Endothelial cell (in vitro differentiated cells): ENCODE data around the gene CHAT. TPM values are rescaled to one million over a fixed set of nuclear protein-coding genes. Genes with fewer than 3 reads are reported as not detected.
A peak's percentile ranks its signal among the peaks of the same experiment; 100 is the strongest.

Source experiments
- DNase-seq: peaks from one replicate; pipeline ENCODE4 v3.0.0; 2021; ENCODE audit warnings: low spot score
- H3K27ac Mint-ChIP-seq: one replicate; pipeline ENCODE4 v1.8.0; 2021; ENCODE audit warnings: mixed read lengths, inconsistent platforms; ENCODE audit not compliant: unreplicated experiment
- H3K27me3 Mint-ChIP-seq: one replicate; pipeline ENCODE4 v1.8.0; 2021; ENCODE audit warnings: mild to moderate bottlenecking, moderate library complexity, mixed read lengths, inconsistent platforms; ENCODE audit not compliant: unreplicated experiment
- H3K36me3 Mint-ChIP-seq: one replicate; pipeline ENCODE4 v1.8.0; 2021; ENCODE audit warnings: mild to moderate bottlenecking, low read depth, mixed read lengths, inconsistent platforms; ENCODE audit not compliant: unreplicated experiment
- H3K4me1 Mint-ChIP-seq: one replicate; pipeline ENCODE4 v1.8.0; 2021; ENCODE audit warnings: mild to moderate bottlenecking, mixed read lengths, inconsistent platforms; ENCODE audit not compliant: unreplicated experiment
- H3K4me3 Mint-ChIP-seq: one replicate; pipeline ENCODE4 v1.8.0; 2021; ENCODE audit warnings: mild to moderate bottlenecking, mixed read lengths, inconsistent platforms; ENCODE audit not compliant: unreplicated experiment
- H3K9me3 Mint-ChIP-seq: one replicate; pipeline ENCODE4 v1.8.0; 2021; ENCODE audit warnings: mixed read lengths, inconsistent platforms; ENCODE audit not compliant: unreplicated experiment
- CTCF ChIP-seq: fragments of 200-600 bp; sonication (generic); IDR thresholded peaks from one replicate; pipeline ENCODE4 v1.5.0; 2021; ENCODE audit warnings: antibody characterized with exemption; ENCODE audit not compliant: unreplicated experiment
- total RNA-seq: library from RNA; stranded (reverse); fragmentation: NEBNext Ultra II Directional; extraction: Animal tissue kit (Norgen Biotek cat#: 25700); gene quantifications from one replicate; pipeline ENCODE4 v1.2.1, GENCODE V29; 2021; ENCODE audit not compliant: unreplicated experiment

CHAT gene
- total RNA-seq, 1 donor from 2014 or later: 0.23 TPM

DNA sequence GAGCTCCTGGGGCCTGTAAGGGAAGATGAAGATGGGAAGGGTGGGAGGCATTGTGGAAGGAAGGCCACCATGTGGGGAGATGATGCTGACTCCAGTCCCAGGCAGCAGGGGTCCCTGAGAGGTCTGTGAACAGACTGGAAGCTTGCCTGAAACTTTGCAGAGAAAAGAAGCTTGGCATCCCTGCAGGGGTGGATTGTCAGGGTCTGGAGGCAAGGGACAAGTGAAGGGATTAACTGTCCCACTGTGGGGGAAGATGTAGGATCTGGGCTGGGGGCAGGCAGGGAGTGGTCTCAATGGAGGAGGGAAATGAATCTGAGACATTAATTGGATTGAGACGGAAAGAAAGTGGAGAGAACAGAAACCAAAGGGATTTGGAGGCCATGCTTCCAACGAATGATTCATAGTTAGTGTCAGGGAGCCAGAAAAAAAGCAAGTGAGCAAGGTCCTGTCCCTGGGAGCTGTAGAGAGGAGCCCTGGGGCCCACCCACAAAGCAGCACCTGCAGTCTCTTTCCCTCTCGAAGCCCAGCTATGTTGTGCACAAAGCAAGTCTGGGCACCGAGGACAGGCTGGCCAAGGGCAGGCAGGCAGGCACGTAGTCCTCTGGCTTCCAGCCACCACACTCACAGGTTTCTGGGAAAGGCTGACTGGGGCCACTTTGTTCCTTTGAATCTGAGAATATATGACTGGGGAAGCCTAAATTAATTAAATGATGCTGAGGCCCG lies 8.5 kb upstream of the CHAT start:
- H3K4me3 Mint-ChIP-seq: no peak overlapping the region
- no peak for DNase-seq
- H3K27me3 Mint-ChIP-seq: peaks cover 33% of the 10 kb centered on the region
- H3K9me3 Mint-ChIP-seq: no peaks in the 10 kb centered on the region
- no peak for TF ChIP-seq CTCF
- H3K36me3 Mint-ChIP-seq: peaks cover 3% of the 10 kb centered on the region
- peak overlapping the region; percentile 32 for H3K27ac Mint-ChIP-seq
- H3K4me1 Mint-ChIP-seq: peaks cover 9% of the 10 kb centered on the region

GRCh38 chr10:49605939-49606509 lies 7.8 kb upstream of the CHAT start:
- no peak overlapping the region for H3K27ac Mint-ChIP-seq
- H3K36me3 Mint-ChIP-seq: peaks cover 3% of the 10 kb centered on the region
- no peak overlapping the region for H3K4me3 Mint-ChIP-seq
- peaks cover 9% of the 10 kb centered on the region for H3K4me1 Mint-ChIP-seq
- DNase-seq: no peak
- no peaks in the 10 kb centered on the region for H3K9me3 Mint-ChIP-seq
- no peak for TF ChIP-seq CTCF
- peaks cover 30% of the 10 kb centered on the region for H3K27me3 Mint-ChIP-seq

- Mint-ChIP-seq H3K4me1 (peaks cover 14% of the 10 kb centered on the region), H3K36me3 (peaks cover 3% of the 10 kb centered on the region), H3K27me3 (peaks cover 40% of the 10 kb centered on the region), H3K27ac (no peak overlapping the region), H3K4me3 (no peak overlapping the region), H3K9me3 (no peaks in the 10 kb centered on the region)
- TF ChIP-seq CTCF: no peak
- DNase-seq: peak; percentile 91
These were observed 6.8 kb upstream of the CHAT start for GRCh38 chr10:49606981-49607535.

DNA sequence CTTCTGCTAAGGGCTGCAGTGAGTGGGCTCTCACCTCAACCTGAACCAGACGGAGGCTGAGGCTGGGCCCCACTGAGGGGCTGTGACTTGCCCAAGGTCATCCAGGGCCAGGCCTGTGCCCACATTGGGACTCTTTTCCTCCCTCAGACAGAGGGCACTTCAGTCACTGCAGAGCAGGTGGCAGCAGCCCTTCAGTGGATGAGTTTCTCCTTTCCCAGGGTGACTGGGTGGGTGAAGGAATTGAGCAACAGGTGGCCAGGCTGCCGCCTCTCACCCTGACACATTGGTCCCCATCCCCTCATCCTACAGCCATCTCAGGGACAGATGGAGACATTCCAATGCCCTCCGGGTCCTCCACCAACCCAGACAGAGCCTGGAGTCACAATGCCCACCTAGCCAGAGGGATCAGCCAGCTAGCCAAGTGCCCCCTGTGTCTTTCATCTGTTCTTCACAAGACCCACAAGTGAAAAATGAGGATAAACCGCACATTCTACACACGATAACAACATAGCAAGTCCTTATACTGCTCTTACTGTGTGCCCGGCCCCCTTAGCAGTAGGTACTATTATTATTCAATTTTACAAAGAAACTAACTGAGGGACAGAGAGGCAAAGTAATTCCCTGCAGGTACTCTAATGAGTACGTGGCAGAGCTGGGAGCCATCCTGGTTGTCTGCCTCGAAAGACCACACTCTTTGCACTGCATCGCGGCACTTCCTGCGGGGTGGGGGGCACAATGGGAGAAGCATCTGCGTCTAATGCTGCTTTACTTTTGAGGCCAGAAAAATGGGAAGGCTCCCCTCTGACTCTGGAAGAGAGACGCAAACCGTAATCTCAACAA lies 5.5 kb upstream of the CHAT start:
- Mint-ChIP-seq H3K27me3 (peaks cover 51% of the 10 kb centered on the region), H3K4me3 (peak overlapping the region; percentile 59), H3K4me1 (peaks cover 23% of the 10 kb centered on the region), H3K27ac (peak overlapping the region; percentile 42), H3K9me3 (no peaks in the 10 kb centered on the region), H3K36me3 (peaks cover 3% of the 10 kb centered on the region)
- no peak for TF ChIP-seq CTCF
- DNase-seq: no peak
